Neutrophil (primary cell): ENCODE results near the gene PIGR.

Source experiments
- H3K27ac ChIP-seq: fragments of 200-600 bp; sonication (generic); 2 replicates; pipeline ENCODE4 v1.5.1; 2016; ENCODE audit warnings: mild to moderate bottlenecking, moderate library complexity
- H3K27me3 ChIP-seq: fragments of 200-600 bp; sonication (generic); 2 replicates; pipeline ENCODE4 v1.6.0; 2016; ENCODE audit warnings: mild to moderate bottlenecking
- H3K36me3 ChIP-seq: fragments of 200-600 bp; sonication (generic); 2 replicates; pipeline ENCODE4 v1.5.1; 2017
- H3K4me1 ChIP-seq, 2 experiments: fragments of 200-600 bp in 1 of 2; sonication (generic) in 1 of 2; 1 replicate in 1 of 2; 2 replicates in 1 of 2; pipeline versions ENCODE4 v1.5.1 to v1.6.1; 2013 to 2016; ENCODE audit warnings: low read depth in 1 of 2, low read length in 1 of 2, mild to moderate bottlenecking in 1 of 2, moderate library complexity in 1 of 2; ENCODE audit not compliant: control insufficient read depth in 1 of 2, insufficient read depth in 1 of 2
- H3K4me3 ChIP-seq, 2 experiments: fragments of 200-600 bp in 1 of 2; sonication (generic) in 1 of 2; 1 replicate in 1 of 2; 2 replicates in 1 of 2; pipeline ENCODE4 v1.5.1; 2013 to 2016; ENCODE audit warnings: low read depth in 1 of 2, low read length in 1 of 2, mild to moderate bottlenecking in 1 of 2, moderate library complexity in 1 of 2
- H3K9me3 ChIP-seq: fragments of 200-600 bp; sonication (generic); 2 replicates; pipeline ENCODE4 v1.5.1; 2016
- TF ChIP-seq, protein P1 (sequence below): fragments of 200-600 bp; sonication (generic); IDR thresholded peaks from 2 replicates; pipeline ENCODE4 v1.5.1; 2016; ENCODE audit warnings: antibody characterized with exemption

The PIGR gene

DNA sequence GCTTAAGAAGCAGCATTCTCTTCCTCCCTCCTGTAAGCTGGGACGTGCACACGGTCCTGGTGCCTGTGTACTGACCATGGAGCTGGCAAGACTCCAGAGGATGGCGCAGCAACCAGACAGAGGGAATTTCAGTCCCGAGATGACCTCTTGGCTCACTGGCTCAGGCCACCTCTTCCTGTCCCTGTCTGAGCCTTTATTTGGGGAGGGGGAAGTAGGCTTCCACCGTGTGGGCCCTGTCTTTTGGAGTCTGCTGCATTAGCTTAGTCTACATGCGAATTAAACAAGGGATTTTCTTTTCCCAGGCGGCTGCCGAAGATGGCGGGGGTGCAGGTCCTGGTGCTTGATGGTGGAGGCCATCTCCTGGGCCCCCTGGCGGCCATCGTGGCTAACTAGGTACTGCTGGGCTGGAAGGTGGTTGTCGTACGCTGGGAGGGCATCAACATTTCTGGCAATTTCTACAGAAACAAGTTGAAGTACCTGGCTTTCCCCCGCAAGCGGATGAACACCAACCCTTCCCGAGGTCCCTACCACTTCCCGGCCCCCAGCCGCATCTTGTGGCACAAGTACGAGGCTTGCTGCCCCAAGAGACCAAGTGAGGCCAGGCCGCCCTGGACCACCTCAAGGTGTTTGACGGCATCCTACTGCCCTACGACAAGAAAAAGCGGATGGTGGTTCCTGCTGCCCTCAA is 38.8 kb downstream of the PIGR start:
- H3K36me3 ChIP-seq: no peaks in the 10 kb centered on the region
- TF ChIP-seq, protein P1, sequence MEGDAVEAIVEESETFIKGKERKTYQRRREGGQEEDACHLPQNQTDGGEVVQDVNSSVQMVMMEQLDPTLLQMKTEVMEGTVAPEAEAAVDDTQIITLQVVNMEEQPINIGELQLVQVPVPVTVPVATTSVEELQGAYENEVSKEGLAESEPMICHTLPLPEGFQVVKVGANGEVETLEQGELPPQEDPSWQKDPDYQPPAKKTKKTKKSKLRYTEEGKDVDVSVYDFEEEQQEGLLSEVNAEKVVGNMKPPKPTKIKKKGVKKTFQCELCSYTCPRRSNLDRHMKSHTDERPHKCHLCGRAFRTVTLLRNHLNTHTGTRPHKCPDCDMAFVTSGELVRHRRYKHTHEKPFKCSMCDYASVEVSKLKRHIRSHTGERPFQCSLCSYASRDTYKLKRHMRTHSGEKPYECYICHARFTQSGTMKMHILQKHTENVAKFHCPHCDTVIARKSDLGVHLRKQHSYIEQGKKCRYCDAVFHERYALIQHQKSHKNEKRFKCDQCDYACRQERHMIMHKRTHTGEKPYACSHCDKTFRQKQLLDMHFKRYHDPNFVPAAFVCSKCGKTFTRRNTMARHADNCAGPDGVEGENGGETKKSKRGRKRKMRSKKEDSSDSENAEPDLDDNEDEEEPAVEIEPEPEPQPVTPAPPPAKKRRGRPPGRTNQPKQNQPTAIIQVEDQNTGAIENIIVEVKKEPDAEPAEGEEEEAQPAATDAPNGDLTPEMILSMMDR: no peak
- no peak overlapping the region for H3K27ac ChIP-seq
- no peaks in the 10 kb centered on the region for H3K9me3 ChIP-seq
- H3K4me1 ChIP-seq: peaks cover 0 to 12% of the 10 kb centered on the region in 2 experiments
- H3K27me3 ChIP-seq: peaks cover 69% of the 10 kb centered on the region
- no peak overlapping the region for H3K4me3 ChIP-seq

DNA sequence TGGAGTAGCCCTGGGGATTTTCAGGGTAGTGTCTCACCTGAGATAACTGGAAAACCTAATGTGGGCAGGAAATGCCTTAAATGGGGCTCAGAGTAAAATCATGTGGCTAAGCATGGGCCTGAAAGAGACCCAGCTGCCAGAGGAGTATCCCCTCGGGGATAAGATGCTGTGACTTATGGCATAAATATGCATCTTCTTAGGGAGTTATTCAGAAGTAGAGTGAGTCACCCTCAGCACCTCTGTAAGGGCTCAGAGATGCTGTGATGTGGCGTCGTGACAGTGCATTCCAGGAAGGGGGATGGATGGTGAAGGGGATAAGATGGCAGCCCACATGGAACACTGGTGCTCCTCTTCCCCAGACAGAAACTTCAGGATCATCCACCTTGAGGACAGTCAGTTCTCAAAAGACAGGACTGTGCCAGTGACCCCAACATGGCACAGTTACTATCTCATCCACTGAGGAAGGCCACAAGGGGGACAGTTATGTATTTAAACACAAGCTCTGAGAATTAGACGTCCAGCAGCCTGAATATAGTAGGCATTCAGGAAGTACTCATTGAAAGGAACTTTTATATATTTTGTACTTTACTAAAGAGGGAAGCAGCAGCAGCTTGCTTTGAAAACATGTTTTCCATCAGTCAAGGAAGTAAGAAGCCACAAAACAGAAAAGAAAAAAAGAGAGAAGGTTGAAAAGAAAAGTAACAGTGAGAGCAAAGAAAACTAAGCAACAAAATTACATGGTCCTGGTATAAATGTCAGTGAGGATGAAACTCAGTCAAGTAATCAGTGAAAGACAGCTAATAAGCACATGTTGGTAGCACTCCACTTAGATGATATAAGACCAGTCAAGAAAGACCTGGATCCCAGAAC is 40.7 kb downstream of the PIGR start:
- H3K27ac ChIP-seq: no peak overlapping the region
- no peaks in the 10 kb centered on the region for H3K36me3 ChIP-seq
- H3K4me1 ChIP-seq: peaks cover 0 to 9% of the 10 kb centered on the region in 2 experiments
- H3K4me3 ChIP-seq: no peak overlapping the region
- TF ChIP-seq, protein P1: no peak
- H3K9me3 ChIP-seq: no peaks in the 10 kb centered on the region
- H3K27me3 ChIP-seq: peaks cover 64% of the 10 kb centered on the region

DNA sequence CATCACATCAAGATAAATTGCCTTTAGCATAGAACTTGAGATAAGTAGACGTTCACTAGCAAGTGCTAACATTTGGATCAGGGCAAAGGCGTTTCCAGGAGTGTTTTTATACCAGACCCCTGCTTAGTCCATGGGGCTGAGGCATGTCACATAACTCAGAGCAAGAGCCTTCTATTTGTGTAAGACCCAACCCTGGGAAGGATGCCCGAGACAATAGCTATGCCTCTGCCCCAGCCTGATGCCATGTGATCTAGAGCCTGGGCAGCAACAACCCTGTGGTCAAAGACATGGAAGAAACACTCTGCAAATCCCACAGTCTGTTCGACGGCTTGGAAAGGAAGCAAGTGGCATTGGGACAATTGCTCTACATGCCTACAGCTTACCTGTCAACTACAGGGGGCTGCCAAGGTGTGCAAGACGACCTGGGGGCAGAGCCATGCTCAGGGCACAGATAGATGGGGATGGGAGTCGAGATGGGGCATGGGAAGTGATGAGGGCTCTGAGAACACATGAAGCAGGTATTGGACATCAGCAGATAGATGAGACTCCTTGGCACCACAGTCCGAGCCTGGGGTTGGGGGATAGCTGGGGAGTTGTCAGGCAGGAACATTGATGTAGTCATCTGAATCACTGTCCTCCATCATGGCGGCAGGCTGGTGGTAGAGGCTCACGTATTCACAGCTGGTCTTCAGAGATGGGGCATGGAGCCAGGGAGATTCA is 41.7 kb downstream of the PIGR start:
- Histone ChIP-seq H3K4me1 (peaks cover 0 to 6% of the 10 kb centered on the region in 2 experiments), H3K36me3 (no peaks in the 10 kb centered on the region), H3K9me3 (no peaks in the 10 kb centered on the region), H3K27me3 (peaks cover 55% of the 10 kb centered on the region), H3K4me3 (no peak overlapping the region), H3K27ac (no peak overlapping the region)
- TF ChIP-seq, protein P1: no peak

DNA sequence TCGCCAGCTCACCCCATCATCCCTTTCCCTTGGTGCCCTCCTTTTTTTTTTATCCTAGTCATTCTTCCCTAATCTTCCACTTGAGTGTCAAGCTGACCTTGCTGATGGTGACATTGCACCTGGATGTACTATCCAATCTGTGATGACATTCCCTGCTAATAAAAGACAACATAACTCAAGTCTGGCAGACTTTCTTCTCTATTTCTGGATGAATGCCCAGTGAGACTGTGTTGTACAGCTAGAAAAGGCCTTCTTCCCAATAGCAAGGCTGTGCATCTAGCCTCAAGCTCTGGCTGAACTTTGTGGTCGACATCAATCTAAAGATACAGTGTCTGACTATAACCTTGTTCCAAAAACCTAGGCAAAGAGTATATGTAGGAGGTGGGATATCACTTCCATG is 42.6 kb downstream of the PIGR start:
- H3K4me3 ChIP-seq: no peak overlapping the region
- peaks cover 46% of the 10 kb centered on the region for H3K27me3 ChIP-seq
- H3K9me3 ChIP-seq: no peaks in the 10 kb centered on the region
- TF ChIP-seq, protein P1: no peak
- H3K36me3 ChIP-seq: no peaks in the 10 kb centered on the region
- H3K4me1 ChIP-seq: no peaks in the 10 kb centered on the region
- H3K27ac ChIP-seq: no peak overlapping the region

DNA sequence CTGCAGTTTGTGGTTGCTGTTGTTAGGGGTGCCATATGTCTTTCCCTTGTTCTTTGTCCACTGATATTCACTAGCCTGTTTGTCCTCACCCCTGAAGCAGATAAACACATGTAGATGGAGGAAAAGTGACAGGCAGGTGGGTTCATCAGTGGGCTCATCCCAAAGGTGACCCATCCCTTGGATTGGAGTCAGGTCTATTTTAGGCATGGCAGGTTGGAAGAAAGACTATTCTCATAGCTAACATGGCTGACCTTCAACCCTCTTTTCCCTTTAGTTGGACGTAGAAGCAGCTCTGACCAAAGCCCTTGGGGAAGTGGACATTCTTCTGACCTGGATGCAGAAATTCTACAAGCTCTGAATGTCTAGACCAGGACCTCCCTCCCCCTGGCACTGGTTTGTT is 43.6 kb downstream of the PIGR start:
- Histone ChIP-seq H3K27me3 (peaks cover 38% of the 10 kb centered on the region), H3K27ac (no peak overlapping the region), H3K4me3 (no peak overlapping the region), H3K9me3 (no peaks in the 10 kb centered on the region), H3K4me1 (no peaks in the 10 kb centered on the region), H3K36me3 (no peaks in the 10 kb centered on the region)
- TF ChIP-seq, protein P1: no peak
